Measurements from ENCODE around the gene RAB39B. TPM values are rescaled to one million over a fixed set of nuclear protein-coding genes. Genes with fewer than 3 reads are reported as not detected.
"Not testable (repeated sequence)": the region's sequence is repeated elsewhere in the genome, so short reads cannot be mapped to it uniquely, and the experiment has no call there.

The RAB39B gene, protein sequence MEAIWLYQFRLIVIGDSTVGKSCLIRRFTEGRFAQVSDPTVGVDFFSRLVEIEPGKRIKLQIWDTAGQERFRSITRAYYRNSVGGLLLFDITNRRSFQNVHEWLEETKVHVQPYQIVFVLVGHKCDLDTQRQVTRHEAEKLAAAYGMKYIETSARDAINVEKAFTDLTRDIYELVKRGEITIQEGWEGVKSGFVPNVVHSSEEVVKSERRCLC
- polyA plus RNA-seq (2012; ENCODE audit: low read depth, missing spikeins), result 2.5 TPM

DNA sequence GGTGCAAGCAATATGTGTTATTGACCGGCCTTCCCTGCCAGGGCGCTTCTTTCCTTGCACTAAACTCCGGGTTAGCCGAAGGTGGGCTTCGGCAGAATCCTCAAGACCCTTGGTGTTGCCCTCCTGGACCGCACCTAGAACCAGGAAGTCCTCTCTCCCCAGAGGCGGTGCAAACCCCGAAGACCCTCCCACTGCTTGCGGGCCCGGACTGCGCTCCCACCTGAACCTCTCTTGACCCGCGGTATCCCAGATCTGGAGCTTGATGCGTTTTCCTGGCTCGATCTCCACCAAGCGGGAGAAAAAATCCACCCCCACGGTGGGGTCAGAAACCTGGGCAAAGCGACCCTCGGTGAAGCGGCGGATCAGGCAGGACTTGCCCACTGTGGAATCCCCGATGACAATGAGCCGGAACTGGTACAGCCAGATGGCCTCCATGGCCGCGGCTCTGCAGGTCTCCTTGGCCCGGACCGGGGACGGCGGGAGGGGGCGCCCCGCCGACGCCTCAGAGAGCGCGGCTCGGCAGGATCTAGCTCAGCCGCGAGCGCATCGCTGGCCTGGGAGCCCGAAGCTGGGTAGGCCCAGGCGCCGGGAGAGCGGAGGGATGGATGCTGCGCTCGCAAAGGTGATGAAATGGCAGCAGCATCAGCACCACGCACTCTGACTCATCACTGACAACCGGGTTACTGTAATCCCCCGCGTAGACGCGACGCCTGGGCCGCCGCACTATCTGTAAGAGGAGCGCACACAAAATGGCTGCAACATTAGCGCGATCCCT is at the start of gene RAB39B:
TSS of gene RAB39B (minus strand) at position 638 of the 775 bp plus-strand sequence. CDS start at position 435, 203 bp downstream.
- TF ChIP-seq POLR2AphosphoS5 (IDR thresholded peaks at IDR 0.05; ENCODE audit: low read depth, low read length), result peak; percentile 32; the same call in 1 of the 2 replicates
- no peak for TF ChIP-seq POLR2A (IDR thresholded peaks at IDR 0.05; ENCODE audit: low read depth, low read length)
- no peak for TF ChIP-seq PAX5 (IDR thresholded peaks at IDR 0.05; ENCODE audit: insufficient read depth, low read length, severe bottlenecking)
- TF ChIP-seq SPI1 (IDR thresholded peaks at IDR 0.05; ENCODE audit: low read depth, low read length), result no peak
- no peak for TF ChIP-seq POU2F2 (IDR thresholded peaks at IDR 0.05; ENCODE audit: low read depth, low read length)
- TF ChIP-seq TAF1 (IDR thresholded peaks at IDR 0.05; ENCODE audit: low read depth, low read length), result no peak
- FAIRE-seq, result peak; percentile 99
- DNase-seq (ENCODE audit: insufficient read length, low spot score), result peak; percentile 22

DNA sequence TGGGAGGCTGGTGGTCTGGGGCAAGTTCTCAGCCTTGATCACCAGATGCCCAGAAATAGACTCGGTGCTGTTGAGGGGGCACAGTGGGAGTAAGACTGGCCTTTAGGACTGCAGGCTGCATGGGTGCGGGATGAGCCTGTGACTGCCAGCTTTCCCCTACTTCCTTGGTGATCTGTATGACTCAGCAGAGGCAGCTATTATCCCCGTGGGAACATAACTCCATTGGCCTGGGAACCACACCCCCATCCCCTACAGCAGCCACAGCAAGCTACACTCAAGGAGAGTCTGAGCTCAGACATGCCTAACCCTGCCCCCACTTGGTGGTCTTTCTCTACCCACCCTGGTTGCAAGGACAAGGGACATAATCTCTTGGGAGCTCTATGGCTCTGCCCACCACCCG is 49.5 kb upstream of the RAB39B start:
- DNase-seq (ENCODE audit: insufficient read length, low spot score) (no peak), FAIRE-seq (no peak)
- no peak for TF ChIP-seq PAX5 (IDR thresholded peaks at IDR 0.05; ENCODE audit: insufficient read depth, low read length, severe bottlenecking)
- TF ChIP-seq POLR2AphosphoS5 (IDR thresholded peaks at IDR 0.05; ENCODE audit: low read depth, low read length), result no peak
- TF ChIP-seq SPI1 (IDR thresholded peaks at IDR 0.05; ENCODE audit: low read depth, low read length), result no peak
- no peak for TF ChIP-seq POLR2A (IDR thresholded peaks at IDR 0.05; ENCODE audit: low read depth, low read length)
- TF ChIP-seq TAF1 (IDR thresholded peaks at IDR 0.05; ENCODE audit: low read depth, low read length), result no peak
- TF ChIP-seq POU2F2 (IDR thresholded peaks at IDR 0.05; ENCODE audit: low read depth, low read length), result no peak

DNA sequence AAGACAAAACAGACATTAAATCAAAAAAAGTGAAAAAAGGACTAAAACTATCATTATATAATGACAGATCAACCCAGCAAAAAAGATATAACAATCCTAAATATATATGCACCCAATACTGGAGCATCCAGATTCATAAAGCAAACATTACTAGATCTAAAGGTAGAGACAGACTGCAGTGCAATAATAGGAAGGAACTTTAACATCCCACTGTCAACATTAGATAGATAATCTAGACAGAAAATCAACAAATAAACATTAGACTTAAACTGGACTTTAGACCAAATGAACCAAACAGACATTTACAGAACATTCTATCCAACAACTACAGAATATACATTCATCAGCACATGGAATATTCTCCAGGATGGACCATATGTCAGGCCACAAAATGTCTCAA is 29.5 kb upstream of the RAB39B start:
- DNase-seq (ENCODE audit: insufficient read length, low spot score) (no peak), FAIRE-seq (no peak)
- TF ChIP-seq PAX5 (IDR thresholded peaks at IDR 0.05; ENCODE audit: insufficient read depth, low read length, severe bottlenecking) (no peak), TAF1 (IDR thresholded peaks at IDR 0.05; ENCODE audit: low read depth, low read length) (no peak), POU2F2 (IDR thresholded peaks at IDR 0.05; ENCODE audit: low read depth, low read length) (no peak), POLR2AphosphoS5 (IDR thresholded peaks at IDR 0.05; ENCODE audit: low read depth, low read length) (no peak), POLR2A (IDR thresholded peaks at IDR 0.05; ENCODE audit: low read depth, low read length) (no peak), SPI1 (IDR thresholded peaks at IDR 0.05; ENCODE audit: low read depth, low read length) (no peak)

DNA sequence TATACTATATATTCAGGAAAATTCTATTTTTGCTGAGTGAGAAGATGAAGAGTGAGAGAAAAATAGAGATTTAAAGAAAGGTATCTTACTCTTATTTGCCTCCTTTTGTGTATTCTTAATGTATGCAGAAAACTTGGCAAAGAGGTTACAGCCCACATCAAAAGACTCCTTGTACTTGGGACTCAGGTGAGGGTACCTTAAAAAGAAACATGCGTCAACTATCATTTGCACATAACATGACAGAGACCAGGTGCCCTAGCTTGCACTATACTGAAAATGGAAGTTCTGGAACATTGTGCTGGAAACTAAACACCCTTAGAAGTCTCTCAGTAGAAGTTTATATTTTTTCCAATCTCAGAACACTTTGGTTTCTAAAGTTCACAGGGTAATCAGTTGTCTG is 15.6 kb upstream of the RAB39B start:
- DNase-seq (ENCODE audit: insufficient read length, low spot score) (no peak), FAIRE-seq (no peak)
- TF ChIP-seq PAX5 (IDR thresholded peaks at IDR 0.05; ENCODE audit: insufficient read depth, low read length, severe bottlenecking), result no peak
- no peak for TF ChIP-seq POU2F2 (IDR thresholded peaks at IDR 0.05; ENCODE audit: low read depth, low read length)
- TF ChIP-seq TAF1 (IDR thresholded peaks at IDR 0.05; ENCODE audit: low read depth, low read length), result no peak
- no peak for TF ChIP-seq SPI1 (IDR thresholded peaks at IDR 0.05; ENCODE audit: low read depth, low read length)
- TF ChIP-seq POLR2AphosphoS5 (IDR thresholded peaks at IDR 0.05; ENCODE audit: low read depth, low read length), result no peak
- TF ChIP-seq POLR2A (IDR thresholded peaks at IDR 0.05; ENCODE audit: low read depth, low read length), result no peak

DNA sequence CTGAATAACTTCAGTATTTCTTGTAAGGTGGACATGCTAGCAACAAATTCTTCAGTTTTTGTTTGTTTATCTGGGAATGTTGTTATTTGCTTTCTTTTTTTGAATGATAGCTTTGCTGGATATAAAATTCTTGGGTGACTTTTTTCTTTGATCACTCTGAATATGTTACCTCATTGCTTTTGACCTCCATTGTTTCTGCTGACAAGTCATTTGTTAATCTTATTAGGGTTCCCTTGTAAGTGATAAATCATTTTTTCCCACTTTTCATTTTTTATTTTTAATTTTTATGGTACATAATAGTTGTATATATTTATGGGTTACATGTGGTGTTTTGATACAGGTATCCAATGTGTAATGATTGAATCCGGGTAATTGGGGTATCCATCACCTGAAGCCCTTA is 6.7 kb upstream of the RAB39B start:
- no peak for TF ChIP-seq POLR2A (IDR thresholded peaks at IDR 0.05; ENCODE audit: low read depth, low read length)
- TF ChIP-seq SPI1 (IDR thresholded peaks at IDR 0.05; ENCODE audit: low read depth, low read length), result no peak
- TF ChIP-seq POU2F2 (IDR thresholded peaks at IDR 0.05; ENCODE audit: low read depth, low read length), result no peak
- no peak for TF ChIP-seq PAX5 (IDR thresholded peaks at IDR 0.05; ENCODE audit: insufficient read depth, low read length, severe bottlenecking)
- TF ChIP-seq TAF1 (IDR thresholded peaks at IDR 0.05; ENCODE audit: low read depth, low read length), result no peak
- no peak for TF ChIP-seq POLR2AphosphoS5 (IDR thresholded peaks at IDR 0.05; ENCODE audit: low read depth, low read length)
- DNase-seq (ENCODE audit: insufficient read length, low spot score) (no peak), FAIRE-seq (no peak)

DNA sequence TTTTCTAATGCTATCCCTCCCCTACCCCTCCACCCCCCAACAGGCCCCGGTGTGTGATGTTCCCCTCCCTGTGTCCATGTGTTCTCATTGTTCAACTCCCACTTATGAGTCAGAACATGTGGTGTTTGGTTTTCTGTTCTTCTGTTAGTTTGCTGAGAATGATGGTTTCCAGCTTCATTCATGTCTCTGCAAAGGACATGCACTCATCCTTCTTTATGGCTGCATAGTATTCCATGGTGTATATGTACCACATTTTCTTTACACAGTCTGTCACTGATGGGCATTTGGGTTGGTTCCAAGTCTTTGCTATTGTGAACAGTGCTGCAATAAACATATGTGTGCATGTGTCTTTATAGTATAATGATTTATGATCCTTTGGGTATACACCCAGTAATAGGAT is 3.7 kb upstream of the RAB39B start:
- not testable (repeated sequence) for DNase-seq (ENCODE audit: insufficient read length, low spot score)

DNA sequence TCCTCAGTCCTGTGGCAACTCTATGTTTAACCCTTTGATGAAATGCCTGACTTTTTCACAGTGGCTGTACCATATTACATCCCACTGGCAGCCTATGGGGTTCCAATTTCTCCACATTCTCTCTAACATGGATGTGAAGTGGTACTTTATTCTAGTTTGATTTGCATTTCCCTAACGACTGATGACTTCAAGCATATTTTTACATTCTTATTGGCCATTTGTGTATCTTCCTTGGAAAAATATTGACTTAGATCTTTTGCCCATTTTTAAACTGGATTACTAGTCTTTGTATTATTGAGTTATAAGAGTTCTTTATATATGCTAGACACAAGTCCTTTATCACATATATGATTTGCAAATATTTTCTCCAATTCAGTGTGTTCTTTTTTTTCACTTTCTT is 2.1 kb upstream of the RAB39B start:
- no peak for DNase-seq (ENCODE audit: insufficient read length, low spot score)
- TF ChIP-seq POLR2AphosphoS5 (IDR thresholded peaks at IDR 0.05; ENCODE audit: low read depth, low read length) (no peak), POU2F2 (IDR thresholded peaks at IDR 0.05; ENCODE audit: low read depth, low read length) (no peak), PAX5 (IDR thresholded peaks at IDR 0.05; ENCODE audit: insufficient read depth, low read length, severe bottlenecking) (no peak), SPI1 (IDR thresholded peaks at IDR 0.05; ENCODE audit: low read depth, low read length) (no peak), TAF1 (IDR thresholded peaks at IDR 0.05; ENCODE audit: low read depth, low read length) (no peak), POLR2A (IDR thresholded peaks at IDR 0.05; ENCODE audit: low read depth, low read length) (no peak)
- no peak for FAIRE-seq

More for the DNA sequence above, 3.7 kb upstream of the RAB39B start:
- not testable (repeated sequence) for FAIRE-seq

DNA sequence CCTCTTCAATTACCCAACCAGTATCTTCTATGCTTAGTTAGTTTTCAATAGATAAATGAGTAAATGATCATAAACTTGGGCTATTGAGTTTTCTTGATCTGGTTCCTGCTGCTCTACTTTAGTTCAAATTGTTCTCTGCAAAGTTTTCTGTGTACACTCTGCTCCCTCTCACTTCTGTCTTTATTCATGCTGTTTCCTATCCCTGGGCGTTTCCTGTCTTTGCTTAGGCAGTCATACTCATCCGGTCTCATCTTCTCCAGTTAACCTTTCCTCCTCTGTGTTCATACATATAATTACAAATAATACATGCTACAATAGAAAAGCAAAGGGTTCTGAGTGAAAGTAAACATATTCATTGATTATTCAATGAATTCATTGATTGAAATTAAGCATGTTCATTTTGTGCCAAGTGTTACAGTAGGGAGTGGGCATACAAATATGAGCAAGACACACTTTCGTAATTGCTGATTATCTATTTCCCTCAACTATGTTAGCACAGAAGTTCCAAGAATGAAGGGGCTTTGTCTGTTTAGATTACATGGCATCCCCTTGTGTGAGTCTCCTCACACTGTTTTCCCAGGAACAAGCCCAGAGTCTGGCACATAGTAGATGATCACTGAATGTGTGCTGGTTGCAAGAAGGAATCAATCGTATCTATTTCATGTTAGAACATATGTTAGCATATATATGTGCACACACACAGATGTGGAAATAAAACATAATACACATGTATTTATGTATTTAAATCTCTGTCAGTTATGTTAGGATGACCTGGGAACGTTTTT is 1.1 kb downstream of the RAB39B start:
- DNase-seq (ENCODE audit: insufficient read length, low spot score) (no peak), FAIRE-seq (no peak)
- TF ChIP-seq POLR2A (IDR thresholded peaks at IDR 0.05; ENCODE audit: low read depth, low read length), result no peak

DNA sequence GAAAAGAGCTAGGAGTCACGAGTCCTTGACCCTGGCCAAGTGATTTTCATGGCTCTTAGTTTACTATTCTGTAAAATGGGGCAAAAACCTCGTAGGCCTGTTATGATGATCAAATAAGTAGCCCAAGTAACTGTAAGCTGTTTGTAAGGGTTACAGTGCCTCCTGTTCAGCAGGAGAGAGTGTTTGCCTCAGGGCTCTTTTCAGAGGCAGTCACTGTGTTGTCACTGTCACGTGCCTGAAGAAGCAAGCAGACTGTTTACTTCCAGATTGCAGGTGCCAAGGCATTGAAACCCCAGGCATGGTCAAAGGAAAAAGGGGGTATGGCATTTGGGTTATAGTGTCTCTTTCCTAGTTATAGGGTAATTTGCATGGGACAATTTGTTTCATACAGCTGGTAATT is 4.5 kb downstream of the RAB39B start:
- no peak for DNase-seq (ENCODE audit: insufficient read length, low spot score)
- no peak for TF ChIP-seq POLR2AphosphoS5 (IDR thresholded peaks at IDR 0.05; ENCODE audit: low read depth, low read length)
- no peak for FAIRE-seq

DNA sequence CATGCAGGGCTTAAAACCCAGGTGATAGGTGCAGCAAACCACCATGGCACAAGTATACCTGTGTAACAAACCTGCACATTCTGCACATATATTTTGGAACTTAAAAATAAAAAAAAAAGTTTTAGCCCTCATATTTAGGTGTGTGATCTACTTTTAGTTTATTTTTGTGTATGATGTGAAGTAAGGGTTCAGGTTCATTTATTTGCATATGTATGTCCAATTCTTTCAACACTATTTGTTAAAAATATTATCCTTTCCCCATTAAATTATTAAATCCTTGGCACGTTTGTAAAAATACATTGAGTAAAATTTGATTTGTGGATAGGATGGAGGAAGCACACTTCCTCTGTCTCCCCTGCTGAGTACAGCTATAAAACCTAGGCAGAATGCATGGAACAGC is 12.9 kb downstream of the RAB39B start:
- no peak for DNase-seq (ENCODE audit: insufficient read length, low spot score)
- no peak for FAIRE-seq
- TF ChIP-seq TAF1 (IDR thresholded peaks at IDR 0.05; ENCODE audit: low read depth, low read length), result no peak
- no peak for TF ChIP-seq POLR2AphosphoS5 (IDR thresholded peaks at IDR 0.05; ENCODE audit: low read depth, low read length)
- TF ChIP-seq SPI1 (IDR thresholded peaks at IDR 0.05; ENCODE audit: low read depth, low read length), result no peak
- TF ChIP-seq POU2F2 (IDR thresholded peaks at IDR 0.05; ENCODE audit: low read depth, low read length), result no peak
- no peak for TF ChIP-seq POLR2A (IDR thresholded peaks at IDR 0.05; ENCODE audit: low read depth, low read length)
- no peak for TF ChIP-seq PAX5 (IDR thresholded peaks at IDR 0.05; ENCODE audit: insufficient read depth, low read length, severe bottlenecking)
